ENCODE measurements around the gene DHX34. TPM values are rescaled to one million over a fixed set of nuclear protein-coding genes. Genes with fewer than 3 reads are reported as not detected.
"Not testable (repeated sequence)": the region's sequence is repeated elsewhere in the genome, so short reads cannot be mapped to it uniquely, and the experiment has no call there.

Gene DHX34
- total RNA-seq, 2 donors from 2014 or later = 5.1 to 8.2 TPM

GRCh38 chr19:47408156-47408938, 59.2 kb downstream of the DHX34 start:
- Histone ChIP-seq H3K27ac (no peak overlapping the region), H3K27me3 (no peaks in the 10 kb centered on the region)

GRCh38 chr19:47411101-47411500, 62.0 kb downstream of the DHX34 start:
- Histone ChIP-seq H3K36me3 (no peaks in the 10 kb centered on the region), H3K4me1 (no peaks in the 10 kb centered on the region), H3K4me3 (no peak overlapping the region), H3K9me3 (no peaks in the 10 kb centered on the region), H3K27ac (no peak overlapping the region), H3K27me3 (no peaks in the 10 kb centered on the region)
- TF ChIP-seq CTCF (IDR thresholded peaks at IDR 0.05) = no peak
- no peak for DNase-seq (ENCODE audit: low spot score)

More at GRCh38 chr19:47408156-47408938, 59.2 kb downstream of the DHX34 start:
- Histone ChIP-seq H3K9me3 (no peaks in the 10 kb centered on the region), H3K4me1 (no peaks in the 10 kb centered on the region), H3K4me3 (no peak overlapping the region), H3K36me3 (no peaks in the 10 kb centered on the region)
- no peak for TF ChIP-seq CTCF (IDR thresholded peaks at IDR 0.05)
- DNase-seq (ENCODE audit: low spot score) = no peak

- H3K36me3 ChIP-seq; H3K27ac ChIP-seq; H3K27me3 ChIP-seq; DNase-seq (ENCODE audit: low spot score); H3K9me3 ChIP-seq; H3K4me3 ChIP-seq; H3K4me1 ChIP-seq: not testable (repeated sequence)
Measured at GRCh38 chr19:47411696-47412095, 62.6 kb downstream of the DHX34 start.

GRCh38 chr19:47413941-47414340, 64.8 kb downstream of the DHX34 start:
- H3K27me3 ChIP-seq = peaks cover 0 to 6% of the 10 kb centered on the region in 2 donors
- H3K4me3 ChIP-seq = no peak overlapping the region
- H3K9me3 ChIP-seq = no peaks in the 10 kb centered on the region
- peaks cover 0 to 17% of the 10 kb centered on the region in 2 donors for H3K4me1 ChIP-seq
- DNase-seq (ENCODE audit: low spot score) = no peak
- H3K36me3 ChIP-seq = no peaks in the 10 kb centered on the region
- H3K27ac ChIP-seq = no peak overlapping the region
- no peak for TF ChIP-seq CTCF (IDR thresholded peaks at IDR 0.05)

- Histone ChIP-seq H3K27me3 (peaks cover 0 to 9% of the 10 kb centered on the region in 2 donors), H3K4me1 (peaks cover 0 to 18% of the 10 kb centered on the region in 2 donors), H3K4me3 (no peak overlapping the region), H3K9me3 (no peaks in the 10 kb centered on the region), H3K27ac (no peak overlapping the region), H3K36me3 (no peaks in the 10 kb centered on the region)
- no peak for DNase-seq (ENCODE audit: low spot score)
- no peak for TF ChIP-seq CTCF (IDR thresholded peaks at IDR 0.05)
Measured at GRCh38 chr19:47414469-47414868, 65.4 kb downstream of the DHX34 start.

- TF ChIP-seq CTCF (IDR thresholded peaks at IDR 0.05) = no peak
- no peak overlapping the region for H3K4me3 ChIP-seq
- H3K9me3 ChIP-seq = no peaks in the 10 kb centered on the region
- H3K36me3 ChIP-seq = no peaks in the 10 kb centered on the region
- H3K27ac ChIP-seq = no peak overlapping the region
- no peak for DNase-seq (ENCODE audit: low spot score)
- peaks cover 6 to 19% of the 10 kb centered on the region in 2 donors for H3K27me3 ChIP-seq
- peaks cover 0 to 25% of the 10 kb centered on the region in 2 donors for H3K4me1 ChIP-seq
Measured at GRCh38 chr19:47415953-47416642, 67.0 kb downstream of the DHX34 start.

Measured in right atrium auricular region (tissue), 2 donors.